HCT116 (cell line): ENCODE data around the gene COX7A1. TPM values are rescaled to one million over a fixed set of nuclear protein-coding genes. Genes with fewer than 3 reads are reported as not detected.

Source experiments
- ATAC-seq: fragments of 200-7000 bp; cut with Tn5 transposase; 2 replicates; pipeline ENCODE4 v1.9.1; 2020; ENCODE audit warnings: mild to moderate bottlenecking, moderate library complexity
- BruUV-seq: library from RNA; stranded (reverse); fragments of 400-500 nt; replicated peaks from 2 replicates; lab custom pipeline; 2021; lab: Mats Ljungman, UMichigan
- CTCF ChIA-PET: fragments of 300-600 bp; sonication (Branson Sonifier 250); formaldehyde crosslinking; loops from one replicate; lab custom pipeline; 2021; ENCODE audit warnings: antibody characterized with exemption; lab: Charles Lee
- POLR2A ChIA-PET: fragments of 300-600, 350-600 bp; sonication (Branson Sonifier 250); formaldehyde crosslinking; loops from one replicate; lab custom pipeline; 2021; ENCODE audit warnings: antibody characterized with exemption; lab: Charles Lee
- RAD21 ChIA-PET, 2 experiments: fragments of 300-600 bp; sonication (Branson Sonifier 250); formaldehyde crosslinking; loops; one replicate each; lab custom pipeline; 2023; ENCODE audit warnings: low total read pairs in 2 of 2; ENCODE audit not compliant: uncharacterized antibody in 2 of 2, unreplicated experiment in 2 of 2, low non-redundant PET in 1 of 2; lab: Charles Lee
- DNase-seq: peaks from one replicate; pipeline ENCODE4 v3.0.0-alpha.2; 2010; ENCODE audit warnings: low read depth, low spot score
- H2AFZ ChIP-seq: fragments of 200-600 bp; shearing (Covaris generic), sonication (generic); 2 replicates; pipeline ENCODE4 v1.6.1; 2017; ENCODE audit warnings: low read depth, mixed run types, mixed read lengths, antibody characterized with exemption, low read length; ENCODE audit not compliant: poor library complexity, severe bottlenecking
- H3K27ac ChIP-seq: 2 replicates; pipeline ENCODE4 v1.5.1; 2012; ENCODE audit warnings: low read depth, low read length
- H3K27me3 ChIP-seq: fragments of 200-600 bp; sonication (generic); 2 replicates; pipeline ENCODE4 v1.6.1; 2016; ENCODE audit warnings: mixed run types, low read length, mixed read lengths; ENCODE audit not compliant: insufficient read depth
- H3K36me3 ChIP-seq, 2 experiments: fragments of 200-500 bp in 1 of 2; fragments of 200-600 bp in 1 of 2; sonication (Bioruptor generic) in 1 of 2; sonication (generic) in 1 of 2; 2 replicates each; pipeline versions ENCODE4 v1.5.1 to v1.6.1; 2014 to 2016; ENCODE audit warnings: low read length in 2 of 2, inconsistent platforms in 1 of 2, mixed read lengths in 1 of 2, mixed run types in 1 of 2; ENCODE audit not compliant: insufficient read depth in 2 of 2, control insufficient read depth in 1 of 2
- H3K4me1 ChIP-seq, 2 experiments: fragments of 200-600 bp in 1 of 2; sonication (generic) in 1 of 2; 2 replicates each; pipeline versions ENCODE4 v1.5.1 to v1.6.1; 2012 to 2017; ENCODE audit warnings: low read length in 2 of 2, inconsistent platforms in 1 of 2, mild to moderate bottlenecking in 1 of 2, mixed read lengths in 1 of 2, mixed run types in 1 of 2, moderate library complexity in 1 of 2; ENCODE audit not compliant: insufficient read depth in 2 of 2, control insufficient read depth in 1 of 2
- H3K4me2 ChIP-seq: fragments of 200-600 bp; sonication (generic); 2 replicates; pipeline ENCODE4 v1.6.1; 2017; ENCODE audit warnings: mixed run types, low read length, mixed read lengths
- H3K4me3 ChIP-seq, 2 experiments: fragments of 200-600 bp in 1 of 2; sonication (generic) in 1 of 2; replicated peaks in 1 of 2; 2 replicates each; pipeline ENCODE4 v1.5.1; 2011 to 2016; ENCODE audit warnings: low read length in 2 of 2, control low read depth in 1 of 2, low read depth in 1 of 2, mild to moderate bottlenecking in 1 of 2, mixed read lengths in 1 of 2, mixed run types in 1 of 2
- H3K79me2 ChIP-seq: fragments of 200-600 bp; sonication (generic); 2 replicates; pipeline ENCODE4 v1.6.1; 2017; ENCODE audit warnings: mild to moderate bottlenecking, mixed run types, low read length, moderate library complexity, mixed read lengths; ENCODE audit not compliant: insufficient read depth
- H3K9ac ChIP-seq: fragments of 200-600 bp; sonication (generic); 2 replicates; pipeline ENCODE4 v1.6.1; 2016; ENCODE audit warnings: low read length, mixed read lengths
- H3K9me2 ChIP-seq: fragments of 200-600 bp; sonication (generic), shearing (Covaris generic); 2 replicates; pipeline ENCODE4 v1.6.1; 2017; ENCODE audit warnings: mixed run types, mild to moderate bottlenecking, moderate library complexity; ENCODE audit not compliant: insufficient read depth
- H3K9me3 ChIP-seq, 2 experiments: fragments of 200-500 bp in 1 of 2; fragments of 200-600 bp in 1 of 2; sonication (Bioruptor generic) in 1 of 2; sonication (generic) in 1 of 2; 2 replicates each; pipeline ENCODE4 v1.6.1; 2014 to 2017; ENCODE audit warnings: low read length in 2 of 2, mixed read lengths in 2 of 2, inconsistent platforms in 1 of 2, low read depth in 1 of 2, mild to moderate bottlenecking in 1 of 2, mixed run types in 1 of 2, moderate library complexity in 1 of 2; ENCODE audit not compliant: control insufficient read depth in 1 of 2, insufficient read depth in 1 of 2
- H4K20me1 ChIP-seq: fragments of 200-600 bp; sonication (generic), shearing (Covaris generic); 2 replicates; pipeline ENCODE4 v1.6.1; 2017; ENCODE audit warnings: mixed run types, mild to moderate bottlenecking, moderate library complexity; ENCODE audit not compliant: insufficient read depth
- ATF3 ChIP-seq: IDR thresholded peaks from 2 replicates; pipeline ENCODE4 v1.6.1; 2012
- CBX3 ChIP-seq: IDR thresholded peaks from 2 replicates; pipeline ENCODE4 v1.6.1; 2012; ENCODE audit warnings: low read depth
- CEBPB ChIP-seq: IDR thresholded peaks from 2 replicates; pipeline ENCODE4 v1.6.1; 2012; ENCODE audit warnings: low read depth
- CTCF ChIP-seq, 3 experiments: fragments of 200-600 bp in 1 of 3; sonication (generic) in 1 of 3; IDR thresholded peaks in 2 of 3; conservative IDR thresholded peaks in 1 of 3; 2 replicates each; pipeline ENCODE4 v1.5.1; 2012 to 2017; ENCODE audit warnings: low read depth in 2 of 3, low read length in 2 of 3, antibody characterized with exemption in 1 of 3, borderline replicate concordance in 1 of 3, control low read depth in 1 of 3, mild to moderate bottlenecking in 1 of 3, mixed read lengths in 1 of 3, mixed run types in 1 of 3, moderate library complexity in 1 of 3; ENCODE audit not compliant: insufficient read depth in 1 of 3
- EGR1 ChIP-seq: IDR thresholded peaks from 2 replicates; pipeline ENCODE4 v1.6.1; 2012; ENCODE audit warnings: low read depth
- ELF1 ChIP-seq: IDR thresholded peaks from 2 replicates; pipeline ENCODE4 v1.6.1; 2012; ENCODE audit warnings: low read depth, borderline replicate concordance
- FOSL1 ChIP-seq: IDR thresholded peaks from 2 replicates; pipeline ENCODE4 v1.6.1; 2012; ENCODE audit warnings: low read depth
- JUND ChIP-seq: IDR thresholded peaks from 2 replicates; pipeline ENCODE4 v1.6.1; 2012
- POLR2A ChIP-seq: IDR thresholded peaks from 2 replicates; pipeline ENCODE4 v1.7.0; 2011; ENCODE audit warnings: borderline replicate concordance; ENCODE audit not compliant: insufficient read depth, insufficient read length; ENCODE audit errors: extremely low read depth
- SIN3A ChIP-seq: IDR thresholded peaks from 2 replicates; pipeline ENCODE4 v1.6.1; 2012; ENCODE audit warnings: low read depth
- TCF7L2 ChIP-seq: IDR thresholded peaks from 2 replicates; pipeline ENCODE4 v1.7.0; 2011; ENCODE audit warnings: borderline replicate concordance, inconsistent platforms; ENCODE audit not compliant: insufficient read depth, insufficient read length; ENCODE audit errors: extremely low read depth
- ZNF274 ChIP-seq: fragments of 200-500 bp; sonication (Bioruptor generic); IDR thresholded peaks from 2 replicates; pipeline ENCODE4 v1.6.1; 2014; ENCODE audit warnings: mild to moderate bottlenecking, low read depth, low read length, inconsistent platforms
- intact Hi-C: fragments of 100-400 bp; cut with micrococcal nuclease; formaldehyde crosslinking; loops from 2 replicates; pipeline ENCODE4 v1.10.0; 2022
- total RNA-seq: library from RNA; stranded (reverse); gene quantifications from one replicate; pipeline ENCODE4 v1.2.1, GENCODE V29; 2021; ENCODE audit not compliant: unreplicated experiment
- TF ChIP-seq, protein P1 (sequence below): IDR thresholded peaks from 2 replicates; pipeline ENCODE4 v1.6.1; 2012

Gene COX7A1
- total RNA-seq, 1 experiment from 2014 or later: not detected

- Histone ChIP-seq H3K9me3 (no peaks in the 10 kb centered on the region), H3K9me2 (no peaks in the 10 kb centered on the region), H2AFZ (no peak overlapping the region), H4K20me1 (peaks cover 6% of the 10 kb centered on the region; the same call in 1 of the 2 replicates), H3K4me3 (peak overlapping the region; percentile 87 to 94), H3K79me2 (peaks cover 33% of the 10 kb centered on the region), H3K27ac (peak overlapping the region; percentile 98), H3K27me3 (no peaks in the 10 kb centered on the region), H3K4me1 (peaks cover 41 to 53% of the 10 kb centered on the region in 2 experiments), H3K4me2 (peak overlapping the region; percentile 96), H3K9ac (peak overlapping the region; percentile 99), H3K36me3 (peaks cover 22 to 24% of the 10 kb centered on the region in 2 experiments)
- ATAC-seq (peak; percentile 7), DNase-seq (no peak)
- intact Hi-C loops: no loop called here
- TSS peak; percentile 78 for BruUV-seq
- CTCF ChIA-PET: interaction anchor here (1.0 to 1.1 kb wide), 2 partner anchors 10 to 13 kb away, joined by 3 to 6 read pairs; no protein-coding TSS in a partner anchor
- RAD21 ChIA-PET: interaction anchor here in 1 of 2 experiments (1.2 kb wide), 1 partner anchor 13 kb away, joined by 3 read pairs; no protein-coding TSS in a partner anchor
- TF ChIP-seq JUND: no peak
- TF ChIP-seq, protein P1, sequence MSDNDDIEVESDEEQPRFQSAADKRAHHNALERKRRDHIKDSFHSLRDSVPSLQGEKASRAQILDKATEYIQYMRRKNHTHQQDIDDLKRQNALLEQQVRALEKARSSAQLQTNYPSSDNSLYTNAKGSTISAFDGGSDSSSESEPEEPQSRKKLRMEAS: peak; percentile 58; the same call in 1 of the 2 replicates
- no peak for TF ChIP-seq FOSL1
- TF ChIP-seq EGR1: peak; percentile 29; the same call in 1 of the 2 replicates
- POLR2A ChIA-PET: interaction anchor here (1.0 to 3.0 kb wide), 3 partner anchors 9 to 25 kb away, joined by 3 to 19 read pairs (median 9); partner anchors contain the start of genes POLR2I and TBCB
Observed at GRCh38 chr19:36140304-36141038, 11.8 kb downstream of the COX7A1 start.

GRCh38 chr19:36139473-36140303 is 12.6 kb downstream of the COX7A1 start, which contains the start of gene CAPNS1:
Gene CAPNS1 (plus strand): TSS chr19:36140066. CDS start chr19:36141012, 946 bp downstream.
- Histone ChIP-seq H3K9me2 (no peaks in the 10 kb centered on the region), H3K27me3 (no peaks in the 10 kb centered on the region), H3K4me1 (peaks cover 47 to 61% of the 10 kb centered on the region in 2 experiments), H3K4me2 (peak within 1 kb of the TSS; percentile 96), H3K4me3 (peak within 1 kb of the TSS; percentile 87 to 94), H4K20me1 (peaks cover 6% of the 10 kb centered on the region; the same call in 1 of the 2 replicates), H3K36me3 (peaks cover 15 to 17% of the 10 kb centered on the region in 2 experiments), H3K27ac (peak within 1 kb of the TSS; percentile 98), H3K79me2 (peaks cover 33% of the 10 kb centered on the region), H2AFZ (no peak within 1 kb of the TSS), H3K9ac (peak within 1 kb of the TSS; percentile 99), H3K9me3 (no peaks in the 10 kb centered on the region)
- DNase-seq (peak; percentile 95), ATAC-seq (peak; percentile 72)
- intact Hi-C loops: loop anchor here (10.0 kb wide), 1 partner anchor 1075 kb away; the partner anchor contains the start of genes ZNF383 and ZNF585B
- ChIA-PET POLR2A (interaction anchor here (1.0 to 3.0 kb wide), 3 partner anchors 9 to 24 kb away, joined by 3 to 19 read pairs (median 9); partner anchors contain the start of genes POLR2I and TBCB), RAD21 (interaction anchor here in 1 of 2 experiments (1.2 kb wide), 1 partner anchor 12 kb away, joined by 3 read pairs; no protein-coding TSS in a partner anchor), CTCF (interaction anchor here (1.0 to 1.1 kb wide), 2 partner anchors 9 to 12 kb away, joined by 3 to 6 read pairs; no protein-coding TSS in a partner anchor)
- BruUV-seq: no TSS peak
- TF ChIP-seq ATF3 (no peak), FOSL1 (peak; percentile 97), CTCF (IDR thresholded peaks at IDR 0.05 in 2 of 3, conservative IDR thresholded peaks at IDR 0.05 in 1 of 3; ENCODE audit: borderline replicate concordance in 1 of 3, insufficient read depth in 1 of 3, low read depth in 2 of 3, low read length in 2 of 3) (peak in 1 of 3 experiments; percentile 12; a peak in 2 of 6 replicates), POLR2A (peak; percentile 58), SIN3A (peak; percentile 40), TCF7L2 (peak; percentile 55), CBX3 (peak; percentile 74; the same call in 1 of the 2 replicates), CEBPB (no peak), ELF1 (no peak), ZNF274 (no peak)
- TF ChIP-seq, protein P1: peak; percentile 67
